NCI-H2196 treated with DMSO at 0.1 percent for 48 hours (cell line): ENCODE measurements around the gene GPR32.
"Not testable (repeated sequence)": the region's sequence is repeated elsewhere in the genome, so short reads cannot be mapped to it uniquely, and the experiment has no call there.

Experiments
- DNase-seq: peaks from one replicate; lab custom pipeline; 2025; ENCODE audit not compliant: unreplicated experiment; lab: John Stamatoyannopoulos, UW

GPR32 gene

GRCh38 chr19:50770164-50770563, at the start of gene GPR32:
GPR32 (plus strand) TSS chr19:50770464; CDS start chr19:50770601, 137 bp downstream.
- not testable (repeated sequence) for DNase-seq

GRCh38 chr19:50720921-50721381, 49.3 kb upstream of the GPR32 start:
- no peak for DNase-seq

GRCh38 chr19:50721441-50722137, 48.7 kb upstream of the GPR32 start:
- no peak for DNase-seq

GRCh38 chr19:50722201-50723013, 47.9 kb upstream of the GPR32 start:
- DNase-seq = no peak

GRCh38 chr19:50723069-50723468, 47.2 kb upstream of the GPR32 start, which contains the start of gene CLEC11A:
CLEC11A (plus strand) TSS chr19:50723364; CDS start chr19:50723526, 162 bp downstream.
- no peak for DNase-seq

GRCh38 chr19:50723735-50724521, 46.3 kb upstream of the GPR32 start:
- DNase-seq = no peak

- peak; percentile 98 for DNase-seq
These were observed 45.6 kb upstream of the GPR32 start for GRCh38 chr19:50724522-50725217.

- DNase-seq = no peak
These were observed 44.9 kb upstream of the GPR32 start for GRCh38 chr19:50725218-50725910.

GRCh38 chr19:50725911-50726230, 44.4 kb upstream of the GPR32 start:
- DNase-seq = no peak

- no peak for DNase-seq
These were observed 42.1 kb upstream of the GPR32 start for GRCh38 chr19:50728084-50728737.

GRCh38 chr19:50729894-50730293, 40.4 kb upstream of the GPR32 start:
- no peak for DNase-seq

- DNase-seq = no peak
These were observed 34.4 kb upstream of the GPR32 start for GRCh38 chr19:50735869-50736268.

- no peak for DNase-seq
These were observed 33.9 kb upstream of the GPR32 start for GRCh38 chr19:50736338-50736737.

GRCh38 chr19:50739132-50739913, 30.9 kb upstream of the GPR32 start:
- no peak for DNase-seq

- no peak for DNase-seq
These were observed 30.3 kb upstream of the GPR32 start for GRCh38 chr19:50739914-50740426.

GRCh38 chr19:50741179-50741933, 28.9 kb upstream of the GPR32 start:
- DNase-seq = no peak

GRCh38 chr19:50743537-50743936, 26.7 kb upstream of the GPR32 start:
- DNase-seq = no peak

GRCh38 chr19:50745221-50745620, 25.0 kb upstream of the GPR32 start:
- no peak for DNase-seq
